DND-41 (cell line): Measurements from ENCODE around the gene WDR90.

Experiments
- EZH2 ChIP-seq: IDR thresholded peaks from 3 replicates; pipeline ENCODE4 v1.6.1; 2012; ENCODE audit warnings: borderline replicate concordance, low read depth, mild to moderate bottlenecking, moderate library complexity, low read length, inconsistent platforms; ENCODE audit not compliant: severe bottlenecking
- TF ChIP-seq, protein P1 (sequence below): IDR thresholded peaks from 2 replicates; pipeline ENCODE4 v1.5.1; 2012; ENCODE audit warnings: borderline replicate concordance, low read length, moderate library complexity, mild to moderate bottlenecking; ENCODE audit not compliant: poor library complexity, severe bottlenecking; ENCODE audit errors: extremely low read depth

DNA sequence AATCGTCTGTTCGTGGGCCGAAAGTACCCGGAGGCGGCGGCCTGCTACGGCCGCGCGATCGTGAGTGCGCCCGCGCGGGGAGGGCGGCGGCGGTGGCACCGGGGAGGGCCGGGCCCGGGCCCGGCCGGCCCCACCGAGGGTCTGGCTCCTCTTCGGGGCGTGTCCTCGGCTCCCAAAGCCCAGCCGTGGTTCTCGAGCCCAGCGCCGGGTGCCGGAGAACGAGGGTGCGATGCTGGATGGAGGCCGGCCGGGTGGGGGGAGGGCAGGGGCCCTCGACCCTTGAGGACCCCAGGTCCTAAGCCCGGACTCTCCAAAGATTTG, 31.4 kb downstream of the WDR90 start:
- TF ChIP-seq, protein P1, sequence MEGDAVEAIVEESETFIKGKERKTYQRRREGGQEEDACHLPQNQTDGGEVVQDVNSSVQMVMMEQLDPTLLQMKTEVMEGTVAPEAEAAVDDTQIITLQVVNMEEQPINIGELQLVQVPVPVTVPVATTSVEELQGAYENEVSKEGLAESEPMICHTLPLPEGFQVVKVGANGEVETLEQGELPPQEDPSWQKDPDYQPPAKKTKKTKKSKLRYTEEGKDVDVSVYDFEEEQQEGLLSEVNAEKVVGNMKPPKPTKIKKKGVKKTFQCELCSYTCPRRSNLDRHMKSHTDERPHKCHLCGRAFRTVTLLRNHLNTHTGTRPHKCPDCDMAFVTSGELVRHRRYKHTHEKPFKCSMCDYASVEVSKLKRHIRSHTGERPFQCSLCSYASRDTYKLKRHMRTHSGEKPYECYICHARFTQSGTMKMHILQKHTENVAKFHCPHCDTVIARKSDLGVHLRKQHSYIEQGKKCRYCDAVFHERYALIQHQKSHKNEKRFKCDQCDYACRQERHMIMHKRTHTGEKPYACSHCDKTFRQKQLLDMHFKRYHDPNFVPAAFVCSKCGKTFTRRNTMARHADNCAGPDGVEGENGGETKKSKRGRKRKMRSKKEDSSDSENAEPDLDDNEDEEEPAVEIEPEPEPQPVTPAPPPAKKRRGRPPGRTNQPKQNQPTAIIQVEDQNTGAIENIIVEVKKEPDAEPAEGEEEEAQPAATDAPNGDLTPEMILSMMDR: no peak
- TF ChIP-seq EZH2: no peak
